H9 (cell line): ENCODE data around the gene BIRC5. TPM values are rescaled to one million over a fixed set of nuclear protein-coding genes. Genes with fewer than 3 reads are reported as not detected.

Experiments
- DNase-seq: peaks from one replicate; pipeline ENCODE4 v3.0.0-alpha.2; 2017
- H2AFZ ChIP-seq: one replicate; pipeline ENCODE4 v1.6.1; 2013; ENCODE audit warnings: mild to moderate bottlenecking, low read length, control low read depth, moderate library complexity
- H2AK5ac ChIP-seq: 2 replicates; pipeline ENCODE4 v1.6.1; 2013; ENCODE audit warnings: low read length, control low read depth, mixed read lengths; ENCODE audit not compliant: insufficient read length
- H2BK120ac ChIP-seq: one replicate; pipeline ENCODE4 v1.6.1; 2013; ENCODE audit warnings: low read depth, mild to moderate bottlenecking, low read length, control low read depth, inconsistent platforms; ENCODE audit not compliant: poor library complexity, severe bottlenecking
- H2BK12ac ChIP-seq: 2 replicates; pipeline ENCODE4 v1.6.1; 2013; ENCODE audit warnings: low read length, control low read depth, mixed read lengths, low read depth; ENCODE audit not compliant: insufficient read length
- H2BK15ac ChIP-seq: 2 replicates; pipeline ENCODE4 v1.6.1; 2013; ENCODE audit warnings: low read depth, low read length, control low read depth
- H2BK20ac ChIP-seq: one replicate; pipeline ENCODE4 v1.6.1; 2013; ENCODE audit warnings: low read depth, mild to moderate bottlenecking, low read length, control low read depth, inconsistent platforms; ENCODE audit not compliant: poor library complexity, severe bottlenecking
- H2BK5ac ChIP-seq: 2 replicates; pipeline ENCODE4 v1.6.1; 2013; ENCODE audit warnings: low read length, control low read depth, mixed read lengths; ENCODE audit not compliant: insufficient read length
- H3K14ac ChIP-seq: 2 replicates; pipeline ENCODE4 v1.6.1; 2013; ENCODE audit warnings: low read length, control low read depth; ENCODE audit not compliant: insufficient read depth
- H3K18ac ChIP-seq: 2 replicates; pipeline ENCODE4 v1.6.1; 2013; ENCODE audit warnings: low read depth, mild to moderate bottlenecking, mixed read lengths, low read length, control low read depth; ENCODE audit not compliant: insufficient read length
- H3K23ac ChIP-seq: 2 replicates; pipeline ENCODE4 v1.6.1; 2013; ENCODE audit warnings: low read length, control low read depth, mixed read lengths, low read depth; ENCODE audit not compliant: insufficient read length
- H3K23me2 ChIP-seq: 2 replicates; pipeline ENCODE4 v1.6.1; 2013; ENCODE audit warnings: low read depth, mild to moderate bottlenecking, mixed read lengths, low read length, control low read depth; ENCODE audit not compliant: insufficient read length, poor library complexity, severe bottlenecking
- H3K27ac ChIP-seq: 2 replicates; pipeline ENCODE4 v1.5.1; 2013; ENCODE audit warnings: low read length, control low read depth, mixed read lengths, low read depth; ENCODE audit not compliant: insufficient read length
- H3K27me3 ChIP-seq: 2 replicates; pipeline ENCODE4 v1.6.1; 2013; ENCODE audit warnings: low read length, control low read depth, inconsistent platforms; ENCODE audit not compliant: insufficient read depth
- H3K4ac ChIP-seq: 2 replicates; pipeline ENCODE4 v1.6.1; 2013; ENCODE audit warnings: low read depth, mild to moderate bottlenecking, control low read depth, inconsistent platforms, low read length, moderate library complexity
- H3K4me1 ChIP-seq: 2 replicates; pipeline ENCODE4 v1.6.1; 2013; ENCODE audit warnings: low read length, control low read depth, inconsistent platforms; ENCODE audit not compliant: insufficient read depth
- H3K4me2 ChIP-seq: 2 replicates; pipeline ENCODE4 v1.6.1; 2013; ENCODE audit warnings: low read length, control low read depth, mixed read lengths; ENCODE audit not compliant: insufficient read length, insufficient read depth
- H3K56ac ChIP-seq: 2 replicates; pipeline ENCODE4 v1.6.1; 2013; ENCODE audit warnings: low read depth, mild to moderate bottlenecking, mixed read lengths, low read length, control low read depth; ENCODE audit not compliant: insufficient read length
- H3K79me1 ChIP-seq: 2 replicates; pipeline ENCODE4 v1.6.1; 2013; ENCODE audit warnings: low read depth, mild to moderate bottlenecking, moderate library complexity, low read length, control low read depth, inconsistent platforms; ENCODE audit not compliant: insufficient read depth, poor library complexity, severe bottlenecking
- H3K79me2 ChIP-seq: 2 replicates; pipeline ENCODE4 v1.6.1; 2013; ENCODE audit warnings: low read length, control low read depth, inconsistent platforms; ENCODE audit not compliant: insufficient read depth
- H3K9ac ChIP-seq: 2 replicates; pipeline ENCODE4 v1.6.1; 2013; ENCODE audit warnings: low read length, control low read depth, mixed read lengths; ENCODE audit not compliant: insufficient read length; ENCODE audit errors: extremely low read depth
- H3K9me3 ChIP-seq: one replicate; pipeline ENCODE4 v1.6.1; 2013; ENCODE audit warnings: low read depth, low read length, inconsistent platforms; ENCODE audit not compliant: control insufficient read depth
- H3T11ph ChIP-seq: one replicate; pipeline ENCODE4 v1.6.1; 2013; ENCODE audit warnings: mild to moderate bottlenecking, low read length, control low read depth, inconsistent platforms
- H4K20me1 ChIP-seq: one replicate; pipeline ENCODE4 v1.6.1; 2013; ENCODE audit not compliant: control insufficient read depth, insufficient read length, insufficient read depth
- H4K5ac ChIP-seq: 2 replicates; pipeline ENCODE4 v1.6.1; 2013; ENCODE audit warnings: low read depth, mild to moderate bottlenecking, mixed read lengths, low read length, control low read depth; ENCODE audit not compliant: insufficient read length
- H4K8ac ChIP-seq: replicated peaks from 2 replicates; pipeline ENCODE4 v1.6.1; 2013; ENCODE audit warnings: low read length, control low read depth, mixed read lengths, low read depth; ENCODE audit not compliant: insufficient read length
- H4K91ac ChIP-seq: 2 replicates; pipeline ENCODE4 v1.6.1; 2013; ENCODE audit warnings: low read depth, mild to moderate bottlenecking, moderate library complexity, mixed read lengths, low read length, control low read depth; ENCODE audit not compliant: insufficient read length
- H3K27ac Mint-ChIP-seq, 3 experiments: 2 replicates in 2 of 3; 3 replicates in 1 of 3; pipeline ENCODE4 v1.8.0; 2020 to 2021; ENCODE audit warnings: mixed read lengths in 3 of 3, mild to moderate bottlenecking in 1 of 3, moderate library complexity in 1 of 3
- H3K27me3 Mint-ChIP-seq: 2 replicates; pipeline ENCODE4 v1.8.0; 2021; ENCODE audit warnings: low read depth, mild to moderate bottlenecking, moderate library complexity, mixed read lengths
- H3K36me3 Mint-ChIP-seq, 3 experiments: 2 replicates in 2 of 3; 3 replicates in 1 of 3; pipeline ENCODE4 v1.8.0; 2020 to 2021; ENCODE audit warnings: low read depth in 3 of 3, mixed read lengths in 3 of 3; ENCODE audit not compliant: insufficient read depth in 1 of 3
- H3K4me1 Mint-ChIP-seq, 2 experiments: 2 replicates each; pipeline ENCODE4 v1.8.0; 2020; ENCODE audit warnings: mixed read lengths in 2 of 2
- H3K4me3 Mint-ChIP-seq, 2 experiments: 2 replicates in 1 of 2; 3 replicates in 1 of 2; pipeline ENCODE4 v1.8.0; 2020 to 2021; ENCODE audit warnings: mild to moderate bottlenecking in 2 of 2, mixed read lengths in 2 of 2, moderate library complexity in 1 of 2
- H3K9me3 Mint-ChIP-seq, 2 experiments: 2 replicates in 1 of 2; 3 replicates in 1 of 2; pipeline ENCODE4 v1.8.0; 2020; ENCODE audit warnings: mild to moderate bottlenecking in 2 of 2, mixed read lengths in 2 of 2, moderate library complexity in 1 of 2
- WGBS: extraction: QIAGEN DNeasy Blood & Tissue Kit; methylation state at CpG from one replicate; pipeline ENCODE4 v1.1.7; 2013; ENCODE audit warnings: missing lambda C conversion rate, low lambda C conversion rate, mixed read lengths; ENCODE audit not compliant: insufficient read length; ENCODE audit errors: extremely low coverage; 5-methylcytosine and 5-hydroxymethylcytosine counted together
- total RNA-seq: library from RNA; stranded (reverse); gene quantifications from 2 replicates; pipeline ENCODE4 v1.2.1, GENCODE V29; 2021
- TF ChIP-seq, protein P1 (sequence below): fragments of 200-600 bp; sonication (generic); conservative IDR thresholded peaks from 3 replicates; pipeline ENCODE4 v1.8.0; 2021; ENCODE audit warnings: antibody characterized with exemption, mild to moderate bottlenecking

BIRC5 gene
- total RNA-seq, 1 experiment from 2014 or later, result 97.8 TPM

GRCh38 chr17:78248051-78248914 is 34.2 kb downstream of the BIRC5 start:
- TF ChIP-seq, protein P1, sequence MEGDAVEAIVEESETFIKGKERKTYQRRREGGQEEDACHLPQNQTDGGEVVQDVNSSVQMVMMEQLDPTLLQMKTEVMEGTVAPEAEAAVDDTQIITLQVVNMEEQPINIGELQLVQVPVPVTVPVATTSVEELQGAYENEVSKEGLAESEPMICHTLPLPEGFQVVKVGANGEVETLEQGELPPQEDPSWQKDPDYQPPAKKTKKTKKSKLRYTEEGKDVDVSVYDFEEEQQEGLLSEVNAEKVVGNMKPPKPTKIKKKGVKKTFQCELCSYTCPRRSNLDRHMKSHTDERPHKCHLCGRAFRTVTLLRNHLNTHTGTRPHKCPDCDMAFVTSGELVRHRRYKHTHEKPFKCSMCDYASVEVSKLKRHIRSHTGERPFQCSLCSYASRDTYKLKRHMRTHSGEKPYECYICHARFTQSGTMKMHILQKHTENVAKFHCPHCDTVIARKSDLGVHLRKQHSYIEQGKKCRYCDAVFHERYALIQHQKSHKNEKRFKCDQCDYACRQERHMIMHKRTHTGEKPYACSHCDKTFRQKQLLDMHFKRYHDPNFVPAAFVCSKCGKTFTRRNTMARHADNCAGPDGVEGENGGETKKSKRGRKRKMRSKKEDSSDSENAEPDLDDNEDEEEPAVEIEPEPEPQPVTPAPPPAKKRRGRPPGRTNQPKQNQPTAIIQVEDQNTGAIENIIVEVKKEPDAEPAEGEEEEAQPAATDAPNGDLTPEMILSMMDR, result no peak
- Histone ChIP-seq H3K4me1 (peaks cover 3% of the 10 kb centered on the region; the same call in 1 of the 2 replicates), H3K27ac (no peak overlapping the region), H3K27me3 (no peaks in the 10 kb centered on the region), H3K79me1 (no peaks in the 10 kb centered on the region), H3K14ac (no peak overlapping the region; the same call in 1 of the 2 replicates), H2AK5ac (no peak overlapping the region), H2BK12ac (no peak overlapping the region), H3K9me3 (no peaks in the 10 kb centered on the region), H4K8ac (no peak overlapping the region), H2BK20ac (no peak overlapping the region), H3T11ph (no peak overlapping the region), H2BK5ac (no peak overlapping the region), H2AFZ (no peak overlapping the region), H3K56ac (no peak overlapping the region), H4K91ac (no peak overlapping the region), H3K23me2 (no peaks in the 10 kb centered on the region), H3K79me2 (no peaks in the 10 kb centered on the region), H2BK120ac (no peak overlapping the region), H3K18ac (no peak overlapping the region), H4K5ac (no peak overlapping the region), H4K20me1 (no peaks in the 10 kb centered on the region), H2BK15ac (no peak overlapping the region), H3K9ac (no peak overlapping the region), H3K23ac (no peak overlapping the region), H3K4me2 (no peak overlapping the region), H3K4ac (no peak overlapping the region)
- Mint-ChIP-seq H3K4me3 (no peak overlapping the region), H3K36me3 (peaks cover 2 to 5% (median 3%) of the 10 kb centered on the region in 3 experiments; a peak in 3 of 7 replicates), H3K9me3 (peaks cover 7 to 10% of the 10 kb centered on the region in 2 experiments), H3K27me3 (no peaks in the 10 kb centered on the region), H3K4me1 (peaks cover 17 to 33% of the 10 kb centered on the region in 2 experiments), H3K27ac (0 out of 7 replicates have a peak overlapping the region, but pooled peaks of 2 of the 3 experiments have one; percentile 12 to 22)
- WGBS, result no CpG with 5 or more reads among the region's 30 CpGs
- DNase-seq, result no peak
